AG09319 (cell line): ENCODE measurements around the gene MTLN.
A peak's percentile ranks its signal among the peaks of the same experiment; 100 is the strongest.
"Not testable (repeated sequence)": the region's sequence is repeated elsewhere in the genome, so short reads cannot be mapped to it uniquely, and the experiment has no call there.

ENCODE experiments used
- DNase-seq: peaks from one replicate; pipeline ENCODE4 v3.0.0-alpha.2; 2010; ENCODE audit warnings: low read depth; ENCODE audit errors: extremely low read depth
- CTCF ChIP-seq: IDR thresholded peaks from 2 replicates; pipeline ENCODE4 v1.5.1; 2011; ENCODE audit warnings: low read depth, mild to moderate bottlenecking, inconsistent platforms, low read length, moderate library complexity

Gene MTLN

GRCh38 chr2:110204408-110205385 is 7.7 kb downstream of the MTLN start, which contains the start of gene NPHP1:
NPHP1 (minus strand) TSS chr2:110205013; CDS start chr2:110204968, 45 bp downstream.
- peak; percentile 49 for DNase-seq
- TF ChIP-seq CTCF, result no peak

- DNase-seq, result no peak
- TF ChIP-seq CTCF, result no peak
Measured at GRCh38 chr2:110198016-110198415, 14.3 kb downstream of the MTLN start.

GRCh38 chr2:110197452-110197851 is 14.9 kb downstream of the MTLN start:
- TF ChIP-seq CTCF, result no peak
- DNase-seq, result no peak

- DNase-seq, result not testable (repeated sequence)
Measured at GRCh38 chr2:110190169-110190568, 22.2 kb downstream of the MTLN start.

GRCh38 chr2:110182449-110182848 is 29.9 kb downstream of the MTLN start:
- DNase-seq, result no peak
- TF ChIP-seq CTCF, result no peak

- no peak for DNase-seq
- no peak for TF ChIP-seq CTCF
Measured at GRCh38 chr2:110180036-110180435, 32.3 kb downstream of the MTLN start.

GRCh38 chr2:110173523-110173922 is 38.8 kb downstream of the MTLN start:
- TF ChIP-seq CTCF, result no peak
- no peak for DNase-seq
